Endothelial cell of umbilical vein (primary cell): ENCODE results near the gene CD44. TPM values are rescaled to one million over a fixed set of nuclear protein-coding genes. Genes with fewer than 3 reads are reported as not detected.

Source experiments
- BruUV-seq: library from RNA; stranded (reverse); fragments of 400-500 nt; replicated peaks from 2 replicates; lab custom pipeline; 2021; lab: Mats Ljungman, UMichigan
- CTCF ChIA-PET: fragments of 300-600, 350-600 bp; sonication (Branson Sonifier 250); formaldehyde crosslinking; loops from one replicate; lab custom pipeline; 2021; ENCODE audit warnings: antibody characterized with exemption, inconsistent platforms; lab: Charles Lee
- POLR2A ChIA-PET: fragments of 300-600, 350-600 bp; sonication (Branson Sonifier 250); formaldehyde crosslinking; loops from one replicate; lab custom pipeline; 2021; ENCODE audit warnings: antibody characterized with exemption, inconsistent platforms; lab: Charles Lee
- DNase-seq: peaks from one replicate; pipeline ENCODE4 v3.0.0-alpha.2; 2011; ENCODE audit warnings: low read depth, low spot score
- FAIRE-seq: peaks from 2 replicates; lab custom pipeline; 2011; peaks lifted over from hg19 to GRCh38; lab: Jason Lieb, UNC
- H2AFZ ChIP-seq: 2 replicates; pipeline ENCODE4 v1.6.0; 2012; ENCODE audit warnings: low read depth, low read length, control low read depth, inconsistent platforms
- H3K27ac ChIP-seq: 2 replicates; pipeline ENCODE4 v1.5.1; 2011; ENCODE audit warnings: low read depth, mild to moderate bottlenecking, control low read depth, low read length, moderate library complexity; ENCODE audit not compliant: insufficient read depth
- H3K27me3 ChIP-seq, 2 experiments: 2 replicates each; pipeline versions ENCODE4 v1.6.0 to v1.6.1; 2011; ENCODE audit warnings: low read length in 2 of 2, mixed read lengths in 1 of 2; ENCODE audit not compliant: control insufficient read depth in 2 of 2, insufficient read depth in 2 of 2
- H3K36me3 ChIP-seq, 2 experiments: 2 replicates in 1 of 2; 3 replicates in 1 of 2; pipeline ENCODE4 v1.5.1; 2011; ENCODE audit warnings: low read length in 2 of 2, mild to moderate bottlenecking in 1 of 2, moderate library complexity in 1 of 2; ENCODE audit not compliant: control insufficient read depth in 2 of 2, insufficient read depth in 2 of 2; ENCODE audit errors: extremely low read depth in 1 of 2
- H3K4me1 ChIP-seq: 3 replicates; pipeline ENCODE4 v1.5.1; 2011; ENCODE audit warnings: mild to moderate bottlenecking, low read length; ENCODE audit not compliant: control insufficient read depth, insufficient read depth; ENCODE audit errors: extremely low read depth
- H3K4me2 ChIP-seq: 2 replicates; pipeline ENCODE4 v1.6.1; 2011; ENCODE audit warnings: low read length, control low read depth, mixed read lengths; ENCODE audit not compliant: insufficient read depth
- H3K4me3 ChIP-seq, 3 experiments: fragments of 200-600 bp in 1 of 3; sonication (generic), shearing (Covaris generic) in 1 of 3; replicated peaks in 1 of 3; 2 replicates each; pipeline ENCODE4 v1.5.1; 2011 to 2016; ENCODE audit warnings: control low read depth in 3 of 3, low read length in 3 of 3, mild to moderate bottlenecking in 2 of 3, inconsistent platforms in 1 of 3, low read depth in 1 of 3, moderate library complexity in 1 of 3; ENCODE audit not compliant: insufficient read depth in 1 of 3
- H3K79me2 ChIP-seq: 2 replicates; pipeline ENCODE4 v1.6.0; 2012; ENCODE audit warnings: low read length, inconsistent platforms; ENCODE audit not compliant: control insufficient read depth, insufficient read depth
- H3K9ac ChIP-seq: replicated peaks from 2 replicates; pipeline ENCODE3; 2011; ENCODE audit warnings: low read length, control low read depth; ENCODE audit not compliant: insufficient read depth; ENCODE audit errors: extremely low read depth
- H3K9me1 ChIP-seq: replicated peaks from 3 replicates; pipeline ENCODE4 v1.6.0; 2011; ENCODE audit warnings: mild to moderate bottlenecking, low read length; ENCODE audit not compliant: control insufficient read depth, insufficient read depth; ENCODE audit errors: extremely low read depth
- H3K9me3 ChIP-seq: replicated peaks from 2 replicates; pipeline ENCODE4 v1.5.1; 2012; ENCODE audit warnings: low read length, inconsistent platforms; ENCODE audit not compliant: control insufficient read depth, insufficient read depth
- H4K20me1 ChIP-seq: replicated peaks from 2 replicates; pipeline ENCODE3; 2011; ENCODE audit warnings: mild to moderate bottlenecking, low read length; ENCODE audit not compliant: control insufficient read depth, insufficient read depth; ENCODE audit errors: extremely low read depth
- EZH2 ChIP-seq: IDR thresholded peaks from 2 replicates; pipeline ENCODE4 v1.6.1; 2012; ENCODE audit warnings: borderline replicate concordance, low read depth, mild to moderate bottlenecking, moderate library complexity, low read length, inconsistent platforms; ENCODE audit not compliant: severe bottlenecking
- FOS ChIP-seq: IDR thresholded peaks from 2 replicates; pipeline ENCODE4 v1.6.1; 2011; ENCODE audit warnings: mild to moderate bottlenecking, low read length, moderate library complexity, borderline replicate concordance; ENCODE audit not compliant: insufficient read depth
- GATA2 ChIP-seq: IDR thresholded peaks from 2 replicates; pipeline ENCODE4 v1.7.0; 2011; ENCODE audit warnings: low read depth, mild to moderate bottlenecking, moderate library complexity, mixed read lengths, low read length; ENCODE audit not compliant: insufficient read length, insufficient read depth
- JUN ChIP-seq: IDR thresholded peaks from 2 replicates; pipeline ENCODE4 v1.6.1; 2011; ENCODE audit warnings: borderline replicate concordance, low read depth; ENCODE audit not compliant: insufficient read length, insufficient read depth
- MYC ChIP-seq: IDR thresholded peaks from one replicate; pipeline ENCODE4 v1.6.1; 2011; ENCODE audit warnings: mild to moderate bottlenecking, low read depth, low read length
- POLR2A ChIP-seq: IDR thresholded peaks from 2 replicates; pipeline ENCODE4 v1.6.1; 2012; ENCODE audit warnings: low read depth, mild to moderate bottlenecking, control low read depth, low read length
- POLR2AphosphoS5 ChIP-seq: IDR thresholded peaks from 2 replicates; pipeline ENCODE4 v1.6.1; 2012; ENCODE audit warnings: low read depth, mild to moderate bottlenecking, control low read depth, low read length, moderate library complexity; ENCODE audit not compliant: insufficient read depth
- dilution Hi-C: fragments of 300-500 bp; cut with MboI; formaldehyde crosslinking; loops from one replicate; pipeline ENCODE4 v1.15.0; 2019; ENCODE audit warnings: low sequenced_read_pairs; ENCODE audit not compliant: extremely low pct_ligation_motif_present
- intact Hi-C: fragments of 100-400 bp; cut with micrococcal nuclease; formaldehyde crosslinking; loops from one replicate; pipeline ENCODE4 v1.10.0; 2022
- polyA plus RNA-seq, 4 experiments: library from polyadenylated mRNA; depleted of rRNA in 3 of 4; stranded (reverse) in 3 of 4; unstranded in 1 of 4; fragments of >200 nt; gene quantifications; 2 replicates each; pipeline versions ENCODE4 v1.2.1 to v1.2.3, GENCODE V29; 2011 to 2012; ENCODE audit warnings: missing spikeins in 1 of 4
- total RNA-seq: library from RNA; stranded (reverse); gene quantifications from 2 replicates; pipeline ENCODE4 v1.2.3, GENCODE V29; 2021
- TF ChIP-seq, protein P1 (sequence below), 2 donors: IDR thresholded peaks; 1 replicate in 1 of 2; 2 replicates in 1 of 2; pipeline ENCODE4 v1.5.1; 2011; ENCODE audit warnings: low read length in 2 of 2, mild to moderate bottlenecking in 2 of 2, moderate library complexity in 2 of 2, control low read depth in 1 of 2, inconsistent platforms in 1 of 2, low read depth in 1 of 2; ENCODE audit not compliant: insufficient read depth in 1 of 2; ENCODE audit errors: extremely low read depth in 1 of 2
- TF ChIP-seq, protein P2 (sequence below): IDR thresholded peaks from 2 replicates; pipeline ENCODE4 v1.6.1; 2011; ENCODE audit not compliant: insufficient read depth, insufficient read length

The CD44 gene
- total and polyA plus RNA-seq, 2 donors (not counting 3 experiments of a cell fraction or from before 2014, with no cell fraction given): 25.5 to 26.3 TPM

DNA sequence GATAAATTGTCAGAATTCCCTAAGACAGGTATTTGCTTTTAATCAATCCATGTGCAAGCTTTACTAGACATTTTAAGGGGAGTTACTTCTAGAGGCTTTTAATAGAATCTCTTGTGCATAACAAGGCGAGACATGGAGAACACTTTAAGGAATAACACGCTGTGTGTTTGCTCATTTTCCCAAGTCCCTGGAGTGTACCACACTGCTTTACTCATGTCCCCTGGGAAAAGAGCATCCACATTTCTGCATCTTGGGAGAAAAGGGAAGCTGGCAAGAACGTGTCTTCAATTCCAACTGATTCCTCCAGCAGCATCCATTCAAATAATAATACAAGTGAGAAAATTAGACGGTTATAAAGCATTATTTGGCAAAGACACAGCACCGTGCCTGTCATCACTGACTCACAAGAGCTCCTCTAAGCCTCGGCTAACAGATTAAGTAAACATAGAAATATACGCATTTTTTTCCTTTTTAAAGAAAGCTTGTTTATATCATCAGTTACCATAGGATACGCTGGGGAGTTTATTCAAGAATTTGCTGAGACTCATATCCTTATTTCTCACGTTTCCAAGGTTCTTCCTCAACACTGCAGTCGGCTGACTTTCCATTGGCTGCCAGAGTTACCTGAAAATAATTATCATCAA, 121.5 kb downstream of the CD44 start:
- intact Hi-C loops: no loop called here

More for the DNA sequence above, 121.5 kb downstream of the CD44 start:
- DNase-seq (no peak), FAIRE-seq (no peak)
- no peak overlapping the region for H3K4me2 ChIP-seq
- dilution Hi-C loops: no loop called here
- TF ChIP-seq POLR2AphosphoS5 (no peak), JUN (no peak), MYC (no peak), FOS (no peak), EZH2 (no peak), GATA2 (no peak), POLR2A (no peak)
- TF ChIP-seq, protein P1, sequence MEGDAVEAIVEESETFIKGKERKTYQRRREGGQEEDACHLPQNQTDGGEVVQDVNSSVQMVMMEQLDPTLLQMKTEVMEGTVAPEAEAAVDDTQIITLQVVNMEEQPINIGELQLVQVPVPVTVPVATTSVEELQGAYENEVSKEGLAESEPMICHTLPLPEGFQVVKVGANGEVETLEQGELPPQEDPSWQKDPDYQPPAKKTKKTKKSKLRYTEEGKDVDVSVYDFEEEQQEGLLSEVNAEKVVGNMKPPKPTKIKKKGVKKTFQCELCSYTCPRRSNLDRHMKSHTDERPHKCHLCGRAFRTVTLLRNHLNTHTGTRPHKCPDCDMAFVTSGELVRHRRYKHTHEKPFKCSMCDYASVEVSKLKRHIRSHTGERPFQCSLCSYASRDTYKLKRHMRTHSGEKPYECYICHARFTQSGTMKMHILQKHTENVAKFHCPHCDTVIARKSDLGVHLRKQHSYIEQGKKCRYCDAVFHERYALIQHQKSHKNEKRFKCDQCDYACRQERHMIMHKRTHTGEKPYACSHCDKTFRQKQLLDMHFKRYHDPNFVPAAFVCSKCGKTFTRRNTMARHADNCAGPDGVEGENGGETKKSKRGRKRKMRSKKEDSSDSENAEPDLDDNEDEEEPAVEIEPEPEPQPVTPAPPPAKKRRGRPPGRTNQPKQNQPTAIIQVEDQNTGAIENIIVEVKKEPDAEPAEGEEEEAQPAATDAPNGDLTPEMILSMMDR (IDR thresholded peaks at IDR 0.05; ENCODE audit: extremely low read depth in 1 of 2, insufficient read depth in 1 of 2, low read depth in 1 of 2, low read length in 2 of 2): no peak
- TF ChIP-seq, protein P2, sequence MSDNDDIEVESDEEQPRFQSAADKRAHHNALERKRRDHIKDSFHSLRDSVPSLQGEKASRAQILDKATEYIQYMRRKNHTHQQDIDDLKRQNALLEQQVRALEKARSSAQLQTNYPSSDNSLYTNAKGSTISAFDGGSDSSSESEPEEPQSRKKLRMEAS: no peak
- H3K9me3 ChIP-seq: no peaks in the 10 kb centered on the region
- no peaks in the 10 kb centered on the region for H3K4me1 ChIP-seq
- CTCF ChIA-PET: interaction anchor here (0.9 to 1.4 kb wide), 3 partner anchors 10 to 38 kb away, joined by 3 read pairs; no protein-coding TSS in a partner anchor
- H2AFZ ChIP-seq: no peak overlapping the region
- no peaks in the 10 kb centered on the region for H4K20me1 ChIP-seq
- H3K4me3 ChIP-seq: no peak overlapping the region
- H3K9ac ChIP-seq: no peak overlapping the region
- no TSS peak for BruUV-seq
- POLR2A ChIA-PET: interaction anchor here (0.5 kb wide), 1 partner anchor 241 kb away, joined by 6 read pairs; no protein-coding TSS in a partner anchor
- no peak overlapping the region for H3K27ac ChIP-seq
- H3K27me3 ChIP-seq: peaks cover 2 to 27% of the 10 kb centered on the region in 2 experiments
- no peaks in the 10 kb centered on the region for H3K79me2 ChIP-seq
- H3K36me3 ChIP-seq: no peaks in the 10 kb centered on the region
- no peaks in the 10 kb centered on the region for H3K9me1 ChIP-seq
